ENCODE measurements around the gene PARD3B.

PARD3B gene

GRCh38 chr2:204973616-204974015 is 428.3 kb downstream of the PARD3B start:
- no peak for TF ChIP-seq CTCF (IDR thresholded peaks at IDR 0.05; ENCODE audit: insufficient read depth, missing control alignments)
- no peak for FAIRE-seq

GRCh38 chr2:204974487-204974886 is 429.2 kb downstream of the PARD3B start:
- no peak for FAIRE-seq
- no peak for TF ChIP-seq CTCF (IDR thresholded peaks at IDR 0.05; ENCODE audit: insufficient read depth, missing control alignments)
- no peak for DNase-seq (ENCODE audit: insufficient read length, low spot score)

More at GRCh38 chr2:204973616-204974015, 428.3 kb downstream of the PARD3B start:
- no peak for DNase-seq (ENCODE audit: insufficient read length, low spot score)

GRCh38 chr2:204977914-204978313 is 432.6 kb downstream of the PARD3B start:
- TF ChIP-seq CTCF (IDR thresholded peaks at IDR 0.05; ENCODE audit: insufficient read depth, missing control alignments): no peak
- DNase-seq (ENCODE audit: insufficient read length, low spot score) (no peak), FAIRE-seq (no peak)

GRCh38 chr2:204982303-204982702 is 437.0 kb downstream of the PARD3B start:
- no peak for FAIRE-seq
- no peak for TF ChIP-seq CTCF (IDR thresholded peaks at IDR 0.05; ENCODE audit: insufficient read depth, missing control alignments)
- no peak for DNase-seq (ENCODE audit: insufficient read length, low spot score)

GRCh38 chr2:204984518-204984917 is 439.2 kb downstream of the PARD3B start:
- FAIRE-seq: no peak
- DNase-seq (ENCODE audit: insufficient read length, low spot score): no peak
- TF ChIP-seq CTCF (IDR thresholded peaks at IDR 0.05; ENCODE audit: insufficient read depth, missing control alignments): no peak

GRCh38 chr2:204986641-204987040 is 441.4 kb downstream of the PARD3B start:
- no peak for TF ChIP-seq CTCF (IDR thresholded peaks at IDR 0.05; ENCODE audit: insufficient read depth, missing control alignments)
- FAIRE-seq (no peak), DNase-seq (ENCODE audit: insufficient read length, low spot score) (no peak)

GRCh38 chr2:204988836-204989235 is 443.6 kb downstream of the PARD3B start:
- DNase-seq (ENCODE audit: insufficient read length, low spot score): no peak
- no peak for FAIRE-seq
- no peak for TF ChIP-seq CTCF (IDR thresholded peaks at IDR 0.05; ENCODE audit: insufficient read depth, missing control alignments)

Data from D721Med (cell line).